SH-SY5Y (cell line): ENCODE results near the gene PCBD1.

Experiments
- GATA2 ChIP-seq: IDR thresholded peaks from 2 replicates; pipeline ENCODE4 v1.6.1; 2011; ENCODE audit warnings: mild to moderate bottlenecking, low read depth, low read length
- GATA3 ChIP-seq: IDR thresholded peaks from 2 replicates; pipeline ENCODE4 v1.6.1; 2011; ENCODE audit warnings: low read depth, mild to moderate bottlenecking, low read length, moderate library complexity

DNA sequence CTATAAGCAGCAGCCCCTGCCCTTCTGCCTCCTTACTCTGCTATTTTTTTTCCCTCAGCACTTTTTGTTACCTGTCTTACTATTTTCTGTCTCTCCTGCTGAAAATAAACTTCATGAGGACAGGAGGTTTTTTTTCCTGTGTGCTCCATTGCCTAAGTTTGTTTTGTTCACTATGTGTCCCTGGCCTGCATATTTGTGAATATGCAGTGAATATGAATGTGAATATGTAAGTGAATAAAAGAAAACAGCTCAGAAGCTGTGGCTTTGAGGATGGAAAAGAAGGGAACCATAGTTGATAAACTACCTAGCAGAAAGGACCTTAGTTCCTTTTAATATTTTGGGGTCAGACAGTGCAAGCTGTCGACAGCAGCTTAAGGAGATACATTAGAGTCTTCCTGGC, 34.9 kb downstream of the PCBD1 start:
- no peak for TF ChIP-seq GATA2
- TF ChIP-seq GATA3 = no peak
